ENCODE data around the gene HDAC10. TPM values are rescaled to one million over a fixed set of nuclear protein-coding genes. Genes with fewer than 3 reads are reported as not detected.

The HDAC10 gene
- total and polyA plus RNA-seq, 10 of the 15 experiments (the other 5 are each of a cell fraction or from before 2014, with no cell fraction given): 0.26 to 48.6 (median 5.0) TPM

GRCh38 chr22:50228366-50228765 is 22.7 kb downstream of the HDAC10 start (continued):
- TF ChIP-seq SKIL (IDR thresholded peaks at IDR 0.05; ENCODE audit: low read depth, poor library complexity, severe bottlenecking) (no peak), NR2C1 (IDR thresholded peaks at IDR 0.05) (no peak), WRNIP1 (IDR thresholded peaks at IDR 0.05; ENCODE audit: borderline replicate concordance, low read depth, low read length) (no peak), RAD21 (IDR thresholded peaks at IDR 0.05; ENCODE audit: insufficient read depth, low read depth, low read length) (no peak), FOS (IDR thresholded peaks at IDR 0.05; ENCODE audit: borderline replicate concordance, extremely low read depth, insufficient read length) (no peak), SMC3 (IDR thresholded peaks at IDR 0.05; ENCODE audit: borderline replicate concordance, low read length) (no peak), SPI1 (IDR thresholded peaks at IDR 0.05; ENCODE audit: borderline replicate concordance, insufficient read depth, low read depth, low read length) (no peak), KLF5 (IDR thresholded peaks at IDR 0.05; ENCODE audit: partially characterized antibody) (no peak), ZNF384 (IDR thresholded peaks at IDR 0.05; ENCODE audit: borderline replicate concordance, low read depth, low read length) (no peak), SP1 (IDR thresholded peaks at IDR 0.05; ENCODE audit: low read depth, low read length) (no peak)

- peaks cover 8 to 18% of the 10 kb centered on the region in 2 experiments; a peak in 3 of 4 replicates for H3K36me3 ChIP-seq (ENCODE audit: control insufficient read depth in 2 of 2, insufficient read depth in 2 of 2, low read length in 1 of 2)
- no peaks in the 10 kb centered on the region for H3K79me2 ChIP-seq (ENCODE audit: control insufficient read depth, insufficient read depth, low read length)
- no TSS peak for BruUV-seq (replicated peaks)
- H3K9me3 ChIP-seq (replicated peaks; ENCODE audit: control insufficient read depth, insufficient read depth, low read length): no peaks in the 10 kb centered on the region
- intact Hi-C loops (cut with micrococcal nuclease; ENCODE audit: unreplicated experiment) (no loop called here), in situ Hi-C loops (cut with MboI) (no loop called here)
- no peaks in the 10 kb centered on the region for H3K27me3 ChIP-seq (replicated peaks in 1 of 2; ENCODE audit: control insufficient read depth in 2 of 2, insufficient read depth in 2 of 2, low read length in 1 of 2)
- POLR2A ChIA-PET: interaction anchor here (0.5 to 0.6 kb wide), 2 partner anchors 67 to 69 kb away, joined by 3 read pairs; no protein-coding TSS in a partner anchor
- no peak overlapping the region for H2AFZ ChIP-seq (ENCODE audit: control insufficient read depth, low read depth, low read length)
- CTCF ChIA-PET: no interaction called here
- no peak overlapping the region for H3K4me2 ChIP-seq (ENCODE audit: control insufficient read depth, insufficient read depth)
- DNase-seq (ENCODE audit: low read depth, low spot score): no peak
- no peaks in the 10 kb centered on the region for H4K20me1 ChIP-seq (ENCODE audit: control insufficient read depth, insufficient read depth)
- no peak overlapping the region for H3K4me3 ChIP-seq
- no peak for FAIRE-seq
- no peak overlapping the region for H3K9ac ChIP-seq (ENCODE audit: control insufficient read depth, insufficient read depth, low read length)
- WGBS (ENCODE audit: insufficient coverage, insufficient replicate concordance, low lambda C conversion rate, missing lambda C conversion rate): 97% methylated on average over 25 of the region's 25 CpGs
- RAD21 ChIA-PET (ENCODE audit: unreplicated experiment): interaction anchor here (1.0 kb wide), 1 partner anchor 79 kb away, joined by 3 read pairs; no protein-coding TSS in a partner anchor
- no peaks in the 10 kb centered on the region for H3K4me1 ChIP-seq (ENCODE audit: control insufficient read depth, insufficient read depth, low read length)
- no peak for ATAC-seq
- H3K27ac ChIP-seq (ENCODE audit: control insufficient read depth, insufficient read depth): no peak overlapping the region
- SMC1A ChIA-PET (ENCODE audit: uncharacterized antibody, unreplicated experiment): no interaction called here
- TF ChIP-seq TCF7 (IDR thresholded peaks at IDR 0.05; ENCODE audit: borderline replicate concordance): no peak
- TF ChIP-seq IKZF1 (conservative IDR thresholded peaks at IDR 0.05): no peak
- no peak for TF ChIP-seq SMAD5 (IDR thresholded peaks at IDR 0.05; ENCODE audit: low read depth)
- TF ChIP-seq GATAD2B (conservative IDR thresholded peaks at IDR 0.05; ENCODE audit: low read depth): no peak
- no peak for TF ChIP-seq E2F8 (IDR thresholded peaks at IDR 0.05; ENCODE audit: low read depth, partially characterized antibody)
- TF ChIP-seq WRNIP1 (IDR thresholded peaks at IDR 0.05; ENCODE audit: borderline replicate concordance, low read depth, low read length): no peak
- TF ChIP-seq RAD51 (IDR thresholded peaks at IDR 0.05): no peak
- no peak for TF ChIP-seq MYC (IDR thresholded peaks at IDR 0.05; ENCODE audit: insufficient read depth, insufficient read length, insufficient replicate concordance, low read length, severe bottlenecking)
Measured at GRCh38 chr22:50227579-50228215, 23.4 kb downstream of the HDAC10 start.

Measured in GM12878 (cell line).